HG03039 (cell line): ENCODE results near the gene SLC9A3.

Experiments used
- ATAC-seq: cut with Tn5 transposase; IDR thresholded peaks from one replicate; pipeline ENCODE4 v1.9.1; 2021; ENCODE audit warnings: mild to moderate bottlenecking, moderate library complexity; ENCODE audit not compliant: unreplicated experiment

The SLC9A3 gene

DNA sequence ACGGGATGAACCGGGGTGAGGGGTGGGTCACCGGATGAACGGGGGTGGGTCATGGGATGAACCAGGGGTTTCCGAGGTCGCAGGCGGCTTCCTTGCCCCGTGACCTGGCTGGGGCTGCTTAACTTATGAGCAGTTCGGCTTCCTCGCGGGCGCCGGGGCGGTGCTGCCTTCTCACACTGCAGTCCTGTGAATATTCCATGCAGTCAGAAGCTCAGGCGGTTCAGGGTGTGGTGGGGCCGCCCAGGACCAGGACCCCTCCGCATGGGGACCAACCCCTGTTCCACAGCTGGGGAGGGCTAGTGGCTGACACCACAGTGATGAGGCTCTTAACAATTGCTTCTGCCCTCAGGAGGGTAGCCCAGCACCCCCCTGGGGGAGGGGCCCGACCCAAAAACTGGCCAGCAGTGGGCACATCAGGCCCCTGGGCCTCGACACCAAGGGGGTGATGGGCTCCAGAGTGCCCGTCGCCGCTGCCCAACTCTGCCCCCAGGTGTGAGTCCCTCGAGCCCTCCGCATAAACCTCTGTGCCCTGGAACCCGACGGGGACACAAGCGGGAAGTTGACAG, 30.9 kb upstream of the SLC9A3 start:
- ATAC-seq = no peak

DNA sequence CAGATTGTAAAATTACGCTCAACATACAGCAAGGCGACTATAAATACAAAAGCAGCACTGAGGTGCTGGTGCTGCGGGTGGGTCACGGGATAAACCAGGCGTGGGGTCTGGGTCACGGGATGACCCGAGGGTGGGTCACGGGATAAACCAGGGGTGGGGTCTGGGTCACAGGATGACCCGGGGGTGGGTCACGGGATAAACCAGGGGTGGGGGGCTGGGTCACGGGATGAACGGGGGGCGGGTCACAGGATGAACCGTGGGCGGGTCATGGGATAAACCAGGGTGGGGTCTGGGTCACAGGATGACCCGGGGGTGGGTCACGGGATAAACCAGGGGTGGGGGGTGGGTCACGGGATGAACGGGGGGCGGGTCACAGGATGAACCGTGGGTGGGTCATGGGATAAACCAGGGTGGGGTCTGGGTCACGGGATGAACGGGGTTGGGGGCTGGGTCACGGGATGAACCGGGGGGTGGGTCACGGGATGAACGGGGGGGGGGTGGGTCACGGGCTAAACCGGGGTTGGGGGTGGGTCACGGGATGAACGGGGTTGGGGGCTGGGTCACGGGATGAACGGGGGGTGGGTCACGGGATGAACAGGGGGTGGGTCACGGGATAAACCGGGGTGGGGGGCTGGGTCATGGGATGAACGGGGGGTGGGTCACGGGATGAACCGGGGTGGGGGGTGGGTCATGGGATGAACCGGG, 30.2 kb upstream of the SLC9A3 start:
- no peak for ATAC-seq

- ATAC-seq = no peak
Observed at GRCh38 chr5:553874-554273, 29.6 kb upstream of the SLC9A3 start.

DNA sequence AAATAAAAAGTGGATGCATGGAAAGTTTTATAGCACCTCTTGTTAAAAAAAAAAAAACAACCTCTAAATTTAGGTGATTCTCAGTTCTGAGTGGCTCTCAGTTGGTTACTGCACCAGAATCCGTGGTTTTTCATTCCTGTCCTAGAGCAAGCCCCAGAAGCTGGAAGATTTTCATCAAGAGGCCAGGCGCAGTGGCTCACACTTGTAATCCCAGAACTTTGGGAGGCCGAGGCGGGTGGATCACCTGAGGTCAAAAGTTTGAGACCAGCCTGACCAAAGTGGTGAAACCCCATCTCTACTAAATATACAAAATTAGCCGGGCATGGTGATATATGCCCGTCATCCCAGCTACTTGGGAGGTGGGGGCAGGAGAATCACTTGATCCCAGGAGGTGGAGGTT, 27.2 kb upstream of the SLC9A3 start:
- ATAC-seq = no peak

DNA sequence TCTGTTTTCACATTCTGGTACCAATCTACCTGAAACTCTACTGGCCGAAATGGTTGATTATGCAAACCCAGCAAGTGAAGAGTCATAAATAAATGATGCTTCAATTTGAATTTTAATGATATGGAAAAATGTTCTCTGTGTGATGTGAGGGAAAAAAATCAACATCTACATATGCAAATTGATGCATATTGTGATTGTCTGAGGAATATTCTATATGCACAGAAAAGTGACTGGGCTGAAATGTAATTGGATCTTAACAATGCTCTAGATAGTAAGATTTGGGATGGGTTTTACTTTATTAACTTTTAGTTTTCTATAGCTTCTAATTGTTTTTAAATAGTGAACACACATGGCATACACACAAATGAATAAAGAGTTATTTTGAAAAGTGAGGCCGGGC, 25.0 kb upstream of the SLC9A3 start:
- ATAC-seq = no peak

GRCh38 chr5:548256-548655, 24.0 kb upstream of the SLC9A3 start:
- no peak for ATAC-seq

DNA sequence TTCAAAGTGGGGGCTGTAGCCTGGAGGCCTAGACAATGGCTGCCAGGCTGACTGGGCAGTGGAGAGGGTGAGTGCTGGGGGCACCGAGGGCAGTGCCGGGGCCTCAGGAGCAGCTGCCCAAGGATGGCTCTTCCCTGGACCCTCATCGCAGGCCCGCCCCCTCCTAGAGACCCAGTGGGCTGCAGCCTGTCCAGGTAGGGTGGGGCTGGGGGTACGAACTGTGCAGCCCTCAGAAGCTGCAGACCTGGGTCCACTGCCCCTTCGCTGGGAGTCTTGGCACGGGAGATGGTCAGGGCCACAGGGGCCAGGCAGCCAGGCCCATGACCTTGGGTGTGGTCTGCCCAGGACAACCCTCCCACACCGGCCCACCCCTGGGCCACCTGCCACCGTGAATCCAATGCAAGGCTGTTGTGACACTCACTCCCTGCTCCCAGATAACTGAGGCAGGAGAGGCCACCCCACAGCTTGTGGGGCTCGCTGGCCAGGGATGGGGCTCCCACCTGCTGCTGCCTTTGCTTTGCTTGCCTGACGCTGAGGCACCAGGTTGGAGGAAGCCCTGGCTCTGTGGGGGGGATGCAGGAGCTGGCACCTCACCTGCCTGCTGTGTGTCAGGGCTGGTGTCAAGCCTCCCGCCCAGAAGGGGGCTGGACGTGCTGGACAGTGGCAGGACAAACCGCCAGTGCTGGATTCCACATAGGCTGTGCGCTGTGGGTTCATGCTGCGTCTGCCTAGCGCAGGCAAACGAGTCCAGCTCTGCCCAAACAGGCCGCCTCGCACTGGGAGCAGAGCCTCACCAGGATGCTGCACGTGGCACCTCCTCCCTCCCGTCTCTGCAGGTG, 23.1 kb upstream of the SLC9A3 start:
- no peak for ATAC-seq

DNA sequence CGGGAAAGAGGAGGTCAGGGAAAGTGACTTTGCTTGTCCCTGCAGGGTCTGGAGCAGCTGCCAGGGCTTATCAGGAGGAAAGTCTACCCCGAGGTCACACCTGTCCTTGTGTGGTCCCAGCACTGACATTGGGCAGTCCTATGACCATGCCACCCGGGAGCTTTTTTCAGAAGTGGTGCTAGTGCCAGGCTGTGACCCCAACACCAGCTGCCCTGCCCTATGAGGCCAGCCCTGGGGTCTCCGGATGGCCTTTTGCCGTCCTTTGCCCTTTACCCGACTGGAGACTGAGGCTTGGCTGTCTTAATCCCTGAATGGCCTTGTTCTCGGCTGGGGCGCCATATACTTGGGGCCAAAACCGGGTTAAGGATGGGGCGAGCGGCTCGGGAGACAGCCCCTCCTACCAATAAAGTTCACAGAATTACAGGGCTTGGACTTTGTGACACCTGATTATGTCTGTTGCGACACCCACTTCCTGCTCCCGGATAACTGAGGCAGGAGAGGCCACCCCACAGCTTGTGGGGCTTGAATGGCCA, 22.2 kb upstream of the SLC9A3 start:
- ATAC-seq = no peak

DNA sequence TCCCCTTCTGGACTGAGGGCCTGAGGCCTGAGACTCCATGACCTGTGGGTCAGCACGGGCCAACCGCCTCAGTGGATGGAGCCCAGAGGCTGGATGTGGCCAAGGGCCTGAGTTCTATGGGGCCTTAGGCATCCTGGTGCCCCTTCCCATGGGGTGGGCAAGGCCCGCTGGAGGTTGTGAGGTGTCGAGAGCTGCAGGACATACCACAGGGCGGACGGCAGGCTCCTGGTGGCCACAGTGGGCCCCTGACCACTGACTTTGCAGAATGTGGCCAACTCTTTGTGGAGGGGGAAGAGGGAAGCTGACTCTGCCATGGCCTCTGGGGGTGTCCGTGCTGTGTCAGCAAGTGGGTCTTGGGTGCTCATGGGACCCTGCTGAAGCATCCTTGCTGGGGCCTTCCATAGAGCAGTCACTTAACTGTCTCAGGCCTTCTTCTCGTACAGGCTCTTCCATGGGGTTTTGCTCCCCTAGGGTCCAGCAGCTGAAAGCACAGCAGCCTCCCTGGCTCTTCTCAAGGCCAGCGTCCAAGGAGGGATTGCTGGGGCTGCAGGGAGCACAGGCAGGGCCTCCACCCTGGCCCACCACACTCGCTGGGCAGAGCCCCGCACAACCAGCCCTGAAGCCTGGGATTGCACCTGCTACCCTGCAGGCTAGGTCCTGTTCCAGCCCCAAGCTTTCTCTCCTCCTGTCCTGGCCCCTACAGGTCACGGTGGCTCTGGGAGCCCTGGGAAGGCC, 21.6 kb upstream of the SLC9A3 start:
- no peak for ATAC-seq

GRCh38 chr5:544675-545355, 20.6 kb upstream of the SLC9A3 start:
- no peak for ATAC-seq

DNA sequence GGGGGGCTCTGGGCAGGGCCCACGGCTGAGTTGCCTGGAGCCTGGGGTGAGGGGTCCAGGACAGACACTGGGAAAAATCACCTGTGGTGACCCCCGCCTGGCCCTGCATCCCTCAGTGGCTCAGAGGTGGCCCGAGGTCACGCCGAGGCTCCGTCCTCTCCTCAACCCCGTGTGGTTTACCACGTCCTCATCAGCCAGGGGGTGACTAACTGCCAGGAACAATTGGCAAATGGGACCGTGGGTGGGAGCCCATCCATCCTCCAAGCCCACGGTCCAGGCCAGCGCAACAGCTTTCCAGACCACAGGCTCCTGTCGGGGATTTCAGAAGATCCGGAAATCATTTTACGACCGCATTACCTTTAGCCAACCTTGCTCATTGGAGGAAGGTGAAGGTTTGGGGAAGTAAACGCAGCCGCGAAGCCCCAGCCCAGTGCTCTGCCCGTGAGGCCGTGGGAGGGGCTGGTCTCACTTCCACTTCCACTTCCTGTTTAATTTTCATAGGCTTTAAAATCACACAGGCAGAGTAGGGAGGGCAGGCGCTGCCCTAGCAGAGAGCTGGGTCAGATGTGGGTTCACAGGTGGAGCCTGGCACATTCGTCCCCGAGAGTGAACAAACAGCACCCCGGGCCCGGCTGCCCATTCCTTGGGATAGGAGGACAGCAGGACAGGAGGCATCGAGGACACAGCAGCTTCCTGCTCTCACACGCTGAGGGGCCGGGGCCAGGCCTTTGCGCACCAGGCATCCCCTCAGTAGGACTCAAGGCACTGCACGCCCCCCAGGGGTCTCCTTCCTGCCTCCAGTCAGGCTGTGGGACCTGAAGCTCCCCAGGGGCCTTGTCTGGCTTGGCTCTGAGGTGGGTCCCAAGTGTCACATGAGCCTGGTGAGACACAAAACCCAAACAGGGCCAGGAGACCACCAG, 19.8 kb upstream of the SLC9A3 start:
- ATAC-seq = peak; percentile 85

GRCh38 chr5:543351-543750, 19.1 kb upstream of the SLC9A3 start:
- no peak for ATAC-seq

DNA sequence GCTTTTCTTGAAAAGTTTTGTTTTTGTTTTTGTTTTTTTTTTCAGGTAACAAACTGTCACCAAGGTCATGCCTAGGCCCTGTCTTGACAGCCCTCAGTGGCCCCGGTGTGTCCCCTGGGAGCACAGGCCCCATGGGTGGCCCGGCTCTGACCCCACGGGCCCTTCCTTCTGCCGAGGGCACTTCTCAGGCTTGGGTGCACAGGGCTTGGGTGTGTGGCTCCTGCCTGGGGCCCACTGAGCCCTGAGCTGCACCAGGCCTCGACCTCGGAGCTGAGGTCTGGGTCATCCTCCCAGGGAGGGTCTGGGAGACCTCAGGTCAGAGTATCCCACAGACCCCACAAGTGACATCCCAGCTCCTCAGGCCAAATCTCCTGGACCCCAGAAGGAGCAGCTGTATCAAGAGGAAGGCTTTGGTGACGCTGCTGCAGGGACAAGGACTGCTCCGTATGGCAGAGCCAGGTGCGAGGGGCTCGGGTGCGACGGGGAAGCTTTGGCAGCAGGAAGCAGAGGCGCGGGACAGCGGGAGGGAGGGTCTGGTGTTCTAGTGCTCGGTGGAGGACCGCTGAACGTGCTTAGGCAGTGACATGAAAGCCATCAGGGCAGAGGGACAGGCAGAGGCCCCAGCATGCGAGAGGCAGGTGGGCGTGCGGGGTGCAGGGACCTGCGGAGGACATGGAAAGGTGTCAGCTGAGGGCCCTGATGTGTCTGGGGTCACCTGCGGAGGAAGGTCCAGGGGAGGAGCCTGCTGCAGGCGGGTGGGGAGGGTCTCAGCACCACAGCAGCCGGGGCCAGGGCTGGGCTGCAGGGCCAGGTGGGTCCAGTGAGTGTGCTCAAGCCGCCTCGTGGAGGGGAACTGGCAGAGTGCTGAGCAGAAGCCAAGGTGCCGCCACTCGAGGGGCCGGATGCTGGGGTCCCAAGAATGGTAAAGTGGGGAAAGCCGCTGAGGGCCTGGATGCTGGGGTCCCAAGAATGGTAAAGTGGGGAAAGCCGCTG, 18.4 kb upstream of the SLC9A3 start:
- ATAC-seq = no peak

DNA sequence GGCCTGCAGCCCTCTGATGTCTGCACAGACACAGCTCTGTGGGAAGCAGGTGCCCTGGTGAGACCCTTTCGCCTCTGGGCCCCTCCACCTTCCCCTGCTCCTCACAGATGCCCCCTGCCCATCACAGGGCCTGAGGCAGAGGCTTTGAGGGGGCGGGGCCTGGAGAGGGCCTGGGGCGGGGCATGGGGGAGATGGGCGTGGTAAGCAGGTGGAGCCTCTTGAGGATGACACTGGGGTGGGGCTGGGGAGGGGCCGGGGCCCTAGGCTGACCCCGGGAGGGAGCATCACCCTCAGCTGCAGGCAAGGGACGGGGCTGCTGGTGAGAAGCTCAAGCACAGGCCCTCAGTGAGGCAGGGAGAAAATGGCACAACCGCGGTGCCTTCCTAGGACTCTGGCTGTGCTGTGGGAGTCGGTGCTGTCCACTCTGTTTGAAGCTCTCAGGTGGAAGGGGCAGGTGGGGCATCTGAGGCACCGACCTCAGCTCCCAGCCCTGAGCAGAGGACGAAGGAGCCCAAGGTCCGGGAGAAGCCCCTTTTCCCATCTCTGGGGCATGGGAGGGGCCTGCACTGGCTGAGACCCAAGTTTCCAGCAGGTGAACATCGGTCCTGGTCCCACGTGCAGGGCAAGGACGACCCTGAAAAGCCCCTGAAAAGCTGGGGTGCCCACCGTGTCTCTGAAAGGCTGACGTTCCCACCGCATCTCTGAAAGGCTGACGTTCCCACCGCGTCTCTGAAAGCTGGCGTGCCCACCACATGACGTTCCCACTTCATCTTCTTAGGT, 17.5 kb upstream of the SLC9A3 start:
- ATAC-seq = no peak

GRCh38 chr5:540906-541538, 16.8 kb upstream of the SLC9A3 start:
- no peak for ATAC-seq

- ATAC-seq = no peak
Observed at GRCh38 chr5:540071-540905, 16.0 kb upstream of the SLC9A3 start.
